Fibroblast of the aortic adventitia (primary cell): ENCODE data around the gene C4orf51. TPM values are rescaled to one million over a fixed set of nuclear protein-coding genes. Genes with fewer than 3 reads are reported as not detected.
A peak's percentile ranks its signal among the peaks of the same experiment; 100 is the strongest.

Source experiments
- DNase-seq: peaks from one replicate; pipeline ENCODE4 v3.0.0-alpha.2; 2010; ENCODE audit warnings: low read depth
- H3K4me3 ChIP-seq: 2 replicates; pipeline ENCODE4 v1.5.1; 2011; ENCODE audit warnings: low read depth, mild to moderate bottlenecking, control low read depth, low read length, moderate library complexity
- CTCF ChIP-seq: IDR thresholded peaks from 2 replicates; pipeline ENCODE4 v1.5.1; 2011; ENCODE audit warnings: mild to moderate bottlenecking, low read length, control low read depth, inconsistent platforms; ENCODE audit not compliant: insufficient read depth
- total RNA-seq: library from RNA; depleted of rRNA; stranded (reverse); fragments of >200 nt; gene quantifications from 2 replicates; pipeline ENCODE4 v1.2.3, GENCODE V29; 2012; ENCODE audit warnings: low replicate concordance

The C4orf51 gene
- total RNA-seq, 1 donor: not detected

- no peak for TF ChIP-seq CTCF
- no peak overlapping the region for H3K4me3 ChIP-seq
- DNase-seq: no peak
Observed at GRCh38 chr4:145720656-145721055, 40.7 kb downstream of the C4orf51 start.

- H3K4me3 ChIP-seq: no peak overlapping the region
- no peak for DNase-seq
- no peak for TF ChIP-seq CTCF
Observed at GRCh38 chr4:145722561-145722960, 42.6 kb downstream of the C4orf51 start.

GRCh38 chr4:145723336-145723735 lies 43.4 kb downstream of the C4orf51 start:
- DNase-seq: no peak
- no peak overlapping the region for H3K4me3 ChIP-seq
- no peak for TF ChIP-seq CTCF

DNA sequence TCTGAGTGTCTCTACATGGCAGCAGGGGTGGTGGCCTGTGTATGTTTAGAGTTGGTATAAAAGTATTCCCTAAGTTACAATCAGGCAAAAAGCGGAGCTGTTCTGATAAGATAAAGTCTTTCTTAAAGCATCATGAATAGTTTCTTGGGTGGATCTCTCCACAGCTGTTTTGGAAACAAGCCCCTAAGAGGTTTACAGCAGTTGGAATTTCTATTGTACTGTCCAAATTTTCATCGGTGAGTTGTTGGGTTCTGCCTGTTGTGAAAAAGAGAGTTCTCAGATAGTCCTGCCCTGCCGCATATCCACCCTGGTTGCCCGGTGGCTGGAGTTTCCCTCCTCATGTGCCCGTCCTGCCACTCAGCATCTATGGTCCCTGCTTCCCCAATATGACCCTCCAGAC lies 50.1 kb downstream of the C4orf51 start:
- no peak for TF ChIP-seq CTCF
- peak; percentile 35 for DNase-seq
- no peak overlapping the region for H3K4me3 ChIP-seq

DNA sequence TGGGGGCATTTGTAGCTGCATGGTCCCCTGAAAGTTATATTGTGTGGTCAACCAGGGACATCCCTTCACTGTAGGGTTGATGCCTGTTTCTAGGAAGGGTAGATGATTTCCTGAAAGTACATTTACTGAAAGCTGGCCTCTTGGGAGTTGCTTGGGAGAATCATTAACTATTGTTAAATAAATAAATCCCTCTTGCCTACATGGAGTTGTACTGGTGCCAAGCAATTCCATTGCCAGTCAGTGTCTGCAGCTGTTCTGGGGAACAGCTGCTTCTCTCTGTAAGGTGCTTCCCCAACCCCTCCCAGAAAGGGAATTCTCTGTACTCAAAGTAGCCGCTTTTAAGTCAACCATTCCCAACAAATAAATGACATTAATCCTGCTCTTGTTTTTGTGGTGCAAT lies 51.1 kb downstream of the C4orf51 start:
- no peak overlapping the region for H3K4me3 ChIP-seq
- TF ChIP-seq CTCF: no peak
- peak; percentile 45 for DNase-seq

GRCh38 chr4:145732001-145732815 lies 52.3 kb downstream of the C4orf51 start:
- no peak for DNase-seq
- peak overlapping the region; percentile 47 for H3K4me3 ChIP-seq
- no peak for TF ChIP-seq CTCF
